Fibroblast of the aortic adventitia (primary cell): Measurements from ENCODE around the gene PLEKHA3. TPM values are rescaled to one million over a fixed set of nuclear protein-coding genes. Genes with fewer than 3 reads are reported as not detected.

Experiments
- DNase-seq: peaks from one replicate; pipeline ENCODE4 v3.0.0-alpha.2; 2010; ENCODE audit warnings: low read depth
- H3K4me3 ChIP-seq: 2 replicates; pipeline ENCODE4 v1.5.1; 2011; ENCODE audit warnings: low read depth, mild to moderate bottlenecking, control low read depth, low read length, moderate library complexity
- total RNA-seq: library from RNA; depleted of rRNA; stranded (reverse); fragments of >200 nt; gene quantifications from 2 replicates; pipeline ENCODE4 v1.2.3, GENCODE V29; 2012; ENCODE audit warnings: low replicate concordance
- TF ChIP-seq, protein P1 (sequence below): IDR thresholded peaks from 2 replicates; pipeline ENCODE4 v1.5.1; 2011; ENCODE audit warnings: mild to moderate bottlenecking, low read length, control low read depth, inconsistent platforms; ENCODE audit not compliant: insufficient read depth

The PLEKHA3 gene
- total RNA-seq, 1 donor, result 10.0 TPM

DNA sequence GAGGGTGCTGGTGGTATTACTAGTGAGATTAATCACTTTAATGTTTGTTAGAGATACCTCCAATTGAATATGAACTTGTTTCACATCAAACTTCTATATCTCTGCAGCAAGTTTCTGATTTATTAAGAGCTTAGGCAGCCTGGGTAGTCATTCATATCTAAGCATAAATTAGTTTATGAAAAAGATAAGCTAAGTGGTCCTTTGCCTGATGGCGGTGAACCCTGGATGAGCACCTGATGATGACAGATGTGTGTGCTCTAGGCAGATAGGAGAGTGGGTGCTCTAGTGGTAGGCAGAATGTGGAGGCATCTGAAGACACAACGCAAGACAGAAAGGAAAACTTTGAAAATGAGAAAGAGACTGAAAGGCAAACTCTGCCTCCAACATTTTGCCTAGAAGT, 6.9 kb upstream of the PLEKHA3 start:
- H3K4me3 ChIP-seq, result no peak overlapping the region
- no peak for DNase-seq
- TF ChIP-seq, protein P1, sequence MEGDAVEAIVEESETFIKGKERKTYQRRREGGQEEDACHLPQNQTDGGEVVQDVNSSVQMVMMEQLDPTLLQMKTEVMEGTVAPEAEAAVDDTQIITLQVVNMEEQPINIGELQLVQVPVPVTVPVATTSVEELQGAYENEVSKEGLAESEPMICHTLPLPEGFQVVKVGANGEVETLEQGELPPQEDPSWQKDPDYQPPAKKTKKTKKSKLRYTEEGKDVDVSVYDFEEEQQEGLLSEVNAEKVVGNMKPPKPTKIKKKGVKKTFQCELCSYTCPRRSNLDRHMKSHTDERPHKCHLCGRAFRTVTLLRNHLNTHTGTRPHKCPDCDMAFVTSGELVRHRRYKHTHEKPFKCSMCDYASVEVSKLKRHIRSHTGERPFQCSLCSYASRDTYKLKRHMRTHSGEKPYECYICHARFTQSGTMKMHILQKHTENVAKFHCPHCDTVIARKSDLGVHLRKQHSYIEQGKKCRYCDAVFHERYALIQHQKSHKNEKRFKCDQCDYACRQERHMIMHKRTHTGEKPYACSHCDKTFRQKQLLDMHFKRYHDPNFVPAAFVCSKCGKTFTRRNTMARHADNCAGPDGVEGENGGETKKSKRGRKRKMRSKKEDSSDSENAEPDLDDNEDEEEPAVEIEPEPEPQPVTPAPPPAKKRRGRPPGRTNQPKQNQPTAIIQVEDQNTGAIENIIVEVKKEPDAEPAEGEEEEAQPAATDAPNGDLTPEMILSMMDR, result no peak

- peak; percentile 47 for DNase-seq
- TF ChIP-seq, protein P1, result no peak
- no peak overlapping the region for H3K4me3 ChIP-seq
Observed at GRCh38 chr2:178473931-178474330, 6.3 kb upstream of the PLEKHA3 start.

DNA sequence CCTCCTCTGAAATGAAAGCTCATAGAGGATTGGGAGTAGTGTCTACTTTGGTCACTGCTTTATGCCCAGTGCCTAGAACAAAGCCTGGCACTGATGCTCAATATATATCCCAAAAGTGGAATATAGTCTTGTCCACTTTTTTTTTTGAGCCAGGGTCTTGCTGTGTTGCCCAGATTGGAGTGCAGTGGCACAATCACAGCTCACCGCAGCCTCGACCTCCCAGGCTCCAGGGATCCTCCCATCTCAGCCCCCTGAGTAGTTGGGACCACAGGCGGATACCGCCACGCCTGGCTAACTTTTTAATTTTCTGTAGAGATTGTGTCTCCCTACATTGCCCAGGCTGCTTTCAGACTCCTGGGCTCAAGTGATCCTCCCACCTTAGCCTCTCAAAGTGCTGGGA, 5.7 kb upstream of the PLEKHA3 start:
- no peak for DNase-seq
- TF ChIP-seq, protein P1, result no peak
- H3K4me3 ChIP-seq, result no peak overlapping the region

- TF ChIP-seq, protein P1, result no peak
- no peak overlapping the region for H3K4me3 ChIP-seq
- DNase-seq, result no peak
Observed at GRCh38 chr2:178476477-178476876, 3.8 kb upstream of the PLEKHA3 start.

DNA sequence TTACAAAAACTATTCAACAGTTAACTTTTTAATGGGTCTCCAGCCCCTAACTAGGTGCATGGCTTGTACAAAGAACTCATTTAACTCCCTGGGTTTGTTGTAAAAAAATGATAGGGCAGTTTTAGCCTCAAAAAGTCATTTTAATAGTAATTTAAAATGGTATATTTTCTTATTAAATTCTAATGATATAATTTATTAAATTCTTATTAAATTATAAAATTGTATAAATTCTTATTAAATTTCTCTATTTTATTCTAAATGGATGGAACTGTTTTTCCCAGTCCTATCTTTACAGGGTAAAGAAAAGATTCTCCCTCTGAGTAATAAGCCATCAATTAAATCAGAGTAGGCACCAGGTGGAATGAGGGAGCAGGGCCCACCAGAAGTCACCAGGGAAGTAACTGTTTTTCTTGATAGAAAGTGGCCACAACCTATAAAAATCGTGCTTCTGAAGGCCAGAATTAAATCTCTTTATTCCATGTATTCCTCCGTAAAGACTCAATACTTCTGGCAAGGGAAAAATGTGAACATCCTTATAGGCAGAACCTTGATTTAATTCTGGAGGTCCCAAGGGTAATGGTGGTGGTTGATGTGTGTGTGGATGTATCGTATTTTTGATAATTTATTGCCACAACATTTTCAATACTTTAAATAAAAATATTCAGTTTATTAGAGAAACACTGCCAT, 2.7 kb upstream of the PLEKHA3 start:
- TF ChIP-seq, protein P1, result no peak
- peak overlapping the region; percentile 97 for H3K4me3 ChIP-seq
- no peak for DNase-seq

- H3K4me3 ChIP-seq, result peak overlapping the region; percentile 97
- peak; percentile 37 for DNase-seq
- TF ChIP-seq, protein P1, result no peak
Observed at GRCh38 chr2:178478130-178478438, 2.2 kb upstream of the PLEKHA3 start.
